Measurements from ENCODE around the gene PRKCA.

Gene PRKCA

DNA sequence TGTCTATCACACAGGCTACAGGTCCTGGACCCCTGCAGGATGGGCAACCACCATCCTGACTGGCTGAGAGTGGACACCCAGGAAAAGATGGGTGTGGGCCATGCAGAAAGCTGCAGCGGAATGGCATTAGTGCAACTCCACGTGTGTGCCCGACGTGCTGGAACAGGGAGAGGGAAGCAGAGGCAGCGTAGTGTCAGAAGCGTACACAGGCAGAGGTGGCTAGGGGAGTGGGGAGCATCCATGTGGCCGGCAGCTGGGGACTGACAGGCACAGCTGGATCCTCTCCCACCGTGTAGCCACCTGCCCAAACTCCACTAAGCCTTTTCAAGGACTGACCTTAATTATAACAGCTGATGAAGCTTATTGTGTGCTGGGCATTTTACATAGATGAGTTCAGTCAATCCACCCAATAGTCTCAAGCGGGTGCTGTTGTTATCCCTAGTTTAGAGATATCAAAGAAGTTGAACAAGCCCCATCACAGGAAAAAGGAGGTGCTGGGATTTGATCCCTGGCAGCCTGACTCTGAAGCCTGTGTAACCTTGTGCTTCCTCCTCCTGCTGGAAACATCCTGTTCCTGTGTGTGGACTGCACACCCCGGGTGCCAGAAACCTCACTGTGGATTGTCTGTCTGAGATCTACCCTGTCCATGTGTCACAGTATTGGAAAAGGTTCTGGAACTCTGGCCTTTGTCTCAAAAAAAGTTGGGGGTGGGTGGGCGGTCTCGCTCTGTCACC, 114.0 kb downstream of the PRKCA start:
- no peak overlapping the region for H3K27ac ChIP-seq (ENCODE audit: low read length)
- no peak overlapping the region for H3K4me2 ChIP-seq (ENCODE audit: low read length)
- no peak overlapping the region for H3K9ac ChIP-seq (ENCODE audit: low read length)

DNA sequence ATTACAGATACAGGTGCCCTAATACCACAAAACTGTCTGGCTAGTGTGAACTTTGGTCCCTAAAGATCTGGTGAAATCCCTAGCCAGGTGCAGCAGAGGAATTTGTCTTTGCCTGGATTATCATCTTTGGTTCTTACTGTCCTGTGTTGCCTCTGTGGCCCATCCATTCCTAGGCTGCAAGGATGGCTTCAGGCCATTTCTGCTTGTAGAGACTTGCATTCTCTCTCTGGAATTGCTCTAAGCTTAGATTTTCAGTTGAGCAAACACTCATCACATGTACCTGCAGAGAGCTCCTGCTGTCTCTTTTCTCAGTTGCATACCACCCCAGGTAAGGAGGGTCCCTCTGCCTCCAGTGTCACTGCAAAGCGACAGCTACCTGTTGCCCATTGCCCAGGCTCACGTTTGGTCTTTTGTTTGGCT, 114.9 kb downstream of the PRKCA start:
- H2AFZ ChIP-seq (ENCODE audit: low read depth, low read length): no peak overlapping the region
- no peaks in the 10 kb centered on the region for H4K20me1 ChIP-seq (ENCODE audit: insufficient read depth, low read length)
- no peaks in the 10 kb centered on the region for H3K27me3 ChIP-seq (ENCODE audit: low read depth, low read length)
- H3K9me3 ChIP-seq (ENCODE audit: insufficient read depth, low read length): no peaks in the 10 kb centered on the region
- H3K27ac ChIP-seq (ENCODE audit: low read length): no peak overlapping the region
- no peaks in the 10 kb centered on the region for H3K36me3 ChIP-seq (replicated peaks; ENCODE audit: low read depth, low read length)
- H3K4me1 ChIP-seq (ENCODE audit: low read length): peaks cover 17% of the 10 kb centered on the region
- TF ChIP-seq, protein P1, sequence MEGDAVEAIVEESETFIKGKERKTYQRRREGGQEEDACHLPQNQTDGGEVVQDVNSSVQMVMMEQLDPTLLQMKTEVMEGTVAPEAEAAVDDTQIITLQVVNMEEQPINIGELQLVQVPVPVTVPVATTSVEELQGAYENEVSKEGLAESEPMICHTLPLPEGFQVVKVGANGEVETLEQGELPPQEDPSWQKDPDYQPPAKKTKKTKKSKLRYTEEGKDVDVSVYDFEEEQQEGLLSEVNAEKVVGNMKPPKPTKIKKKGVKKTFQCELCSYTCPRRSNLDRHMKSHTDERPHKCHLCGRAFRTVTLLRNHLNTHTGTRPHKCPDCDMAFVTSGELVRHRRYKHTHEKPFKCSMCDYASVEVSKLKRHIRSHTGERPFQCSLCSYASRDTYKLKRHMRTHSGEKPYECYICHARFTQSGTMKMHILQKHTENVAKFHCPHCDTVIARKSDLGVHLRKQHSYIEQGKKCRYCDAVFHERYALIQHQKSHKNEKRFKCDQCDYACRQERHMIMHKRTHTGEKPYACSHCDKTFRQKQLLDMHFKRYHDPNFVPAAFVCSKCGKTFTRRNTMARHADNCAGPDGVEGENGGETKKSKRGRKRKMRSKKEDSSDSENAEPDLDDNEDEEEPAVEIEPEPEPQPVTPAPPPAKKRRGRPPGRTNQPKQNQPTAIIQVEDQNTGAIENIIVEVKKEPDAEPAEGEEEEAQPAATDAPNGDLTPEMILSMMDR (IDR thresholded peaks at IDR 0.05; ENCODE audit: low read depth, low read length): no peak
- no peak for TF ChIP-seq EZH2phosphoT487 (IDR thresholded peaks at IDR 0.05; ENCODE audit: low read depth)
- H3K4me2 ChIP-seq (ENCODE audit: low read length): no peak overlapping the region
- H3K4me3 ChIP-seq (ENCODE audit: low read length): no peak overlapping the region
- H3K79me2 ChIP-seq (ENCODE audit: low read length): no peaks in the 10 kb centered on the region
- H3K9ac ChIP-seq (ENCODE audit: low read length): no peak overlapping the region

More for the DNA sequence above, 114.0 kb downstream of the PRKCA start:
- Histone ChIP-seq H4K20me1 (ENCODE audit: insufficient read depth, low read length) (no peaks in the 10 kb centered on the region), H3K4me3 (ENCODE audit: low read length) (no peak overlapping the region), H2AFZ (ENCODE audit: low read depth, low read length) (no peak overlapping the region), H3K27me3 (ENCODE audit: low read depth, low read length) (no peaks in the 10 kb centered on the region), H3K4me1 (ENCODE audit: low read length) (peaks cover 8% of the 10 kb centered on the region), H3K9me3 (ENCODE audit: insufficient read depth, low read length) (no peaks in the 10 kb centered on the region), H3K36me3 (replicated peaks; ENCODE audit: low read depth, low read length) (no peaks in the 10 kb centered on the region), H3K79me2 (ENCODE audit: low read length) (no peaks in the 10 kb centered on the region)
- TF ChIP-seq EZH2phosphoT487 (IDR thresholded peaks at IDR 0.05; ENCODE audit: low read depth): no peak
- TF ChIP-seq, protein P1 (IDR thresholded peaks at IDR 0.05; ENCODE audit: low read depth, low read length): no peak

DNA sequence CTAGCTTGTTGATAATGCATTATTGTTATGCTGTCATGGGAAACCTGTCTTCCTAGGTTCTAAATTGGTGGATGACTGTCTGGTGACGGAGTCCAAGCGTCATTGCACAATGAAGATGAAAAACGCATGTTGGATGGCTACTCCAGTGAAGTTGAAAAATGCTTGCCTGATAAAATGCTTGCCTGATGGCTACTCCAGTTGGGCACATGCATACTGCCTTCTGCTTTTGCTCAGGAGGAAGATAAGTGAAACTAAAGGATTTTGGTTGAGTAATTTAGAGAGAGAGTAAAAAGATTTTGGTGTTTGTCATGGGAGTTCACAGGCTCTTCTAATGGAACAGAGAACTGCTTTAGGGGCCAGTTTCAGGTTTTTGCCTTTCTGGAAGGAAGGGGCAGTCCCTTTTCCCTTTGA, 118.6 kb downstream of the PRKCA start:
- Histone ChIP-seq H3K9me3 (ENCODE audit: insufficient read depth, low read length) (no peaks in the 10 kb centered on the region), H3K9ac (ENCODE audit: low read length) (no peak overlapping the region), H3K27ac (ENCODE audit: low read length) (no peak overlapping the region), H4K20me1 (ENCODE audit: insufficient read depth, low read length) (no peaks in the 10 kb centered on the region), H2AFZ (ENCODE audit: low read depth, low read length) (no peak overlapping the region), H3K4me2 (ENCODE audit: low read length) (no peak overlapping the region; the same call in 1 of the 2 replicates), H3K4me1 (ENCODE audit: low read length) (peaks cover 33% of the 10 kb centered on the region), H3K79me2 (ENCODE audit: low read length) (no peaks in the 10 kb centered on the region), H3K4me3 (ENCODE audit: low read length) (no peak overlapping the region), H3K36me3 (replicated peaks; ENCODE audit: low read depth, low read length) (no peaks in the 10 kb centered on the region), H3K27me3 (ENCODE audit: low read depth, low read length) (no peaks in the 10 kb centered on the region)
- TF ChIP-seq, protein P1 (IDR thresholded peaks at IDR 0.05; ENCODE audit: low read depth, low read length): no peak
- TF ChIP-seq EZH2phosphoT487 (IDR thresholded peaks at IDR 0.05; ENCODE audit: low read depth): no peak

DNA sequence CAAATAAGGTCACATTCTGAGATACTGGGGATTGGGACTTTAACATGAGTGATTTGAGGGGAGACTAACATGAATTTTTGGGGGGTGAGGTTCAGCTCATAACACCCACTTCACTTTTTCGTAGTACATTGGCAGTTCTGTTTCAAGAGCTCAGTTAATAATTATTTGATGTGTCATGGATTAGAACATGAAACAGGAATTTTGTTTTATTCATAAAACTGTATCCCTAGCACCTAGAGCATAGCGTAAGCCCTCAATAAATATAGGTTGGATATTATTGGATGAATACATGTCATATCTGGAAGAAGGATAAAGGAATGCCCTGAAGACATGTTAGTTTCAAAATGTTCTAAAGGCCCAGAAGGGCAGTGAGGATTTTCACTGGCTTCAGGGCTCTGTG, 119.8 kb downstream of the PRKCA start:
- Histone ChIP-seq H3K27ac (ENCODE audit: low read length) (no peak overlapping the region), H3K9ac (ENCODE audit: low read length) (no peak overlapping the region)
- no peak for TF ChIP-seq EZH2phosphoT487 (IDR thresholded peaks at IDR 0.05; ENCODE audit: low read depth)
- TF ChIP-seq, protein P1 (IDR thresholded peaks at IDR 0.05; ENCODE audit: low read depth, low read length): no peak

More for the DNA sequence above, 119.8 kb downstream of the PRKCA start:
- Histone ChIP-seq H3K4me1 (ENCODE audit: low read length) (peaks cover 38% of the 10 kb centered on the region), H3K27me3 (ENCODE audit: low read depth, low read length) (no peaks in the 10 kb centered on the region), H3K36me3 (replicated peaks; ENCODE audit: low read depth, low read length) (no peaks in the 10 kb centered on the region), H3K4me3 (ENCODE audit: low read length) (no peak overlapping the region), H2AFZ (ENCODE audit: low read depth, low read length) (no peak overlapping the region), H3K4me2 (ENCODE audit: low read length) (no peak overlapping the region), H3K79me2 (ENCODE audit: low read length) (no peaks in the 10 kb centered on the region), H3K9me3 (ENCODE audit: insufficient read depth, low read length) (no peaks in the 10 kb centered on the region), H4K20me1 (ENCODE audit: insufficient read depth, low read length) (no peaks in the 10 kb centered on the region)
